Measurements from ENCODE around the gene RPS2.

GRCh38 chr16:1976951-1977874 lies 12.6 kb upstream of the RPS2 start:
- TF ChIP-seq CTCF (IDR thresholded peaks at IDR 0.05; ENCODE audit: low read depth, low read length): no peak
- no peak for TF ChIP-seq POLR2A (IDR thresholded peaks at IDR 0.05; ENCODE audit: extremely low read depth, insufficient read length)
- TF ChIP-seq MAX (IDR thresholded peaks at IDR 0.05; ENCODE audit: low read depth, low read length): no peak
